HepG2 (cell line): Measurements from ENCODE around the gene PGA5. TPM values are rescaled to one million over a fixed set of nuclear protein-coding genes. Genes with fewer than 3 reads are reported as not detected.

ENCODE experiments used
- HNRNPH1 ChIP-seq: fragments of 200-400 bp; formaldehyde crosslinking; optimal IDR thresholded peaks from 2 replicates; pipeline ENCODE3; 2017; ENCODE audit warnings: mild to moderate bottlenecking, low read depth, low read length
- KAT8 ChIP-seq: IDR thresholded peaks from 2 replicates; pipeline ENCODE4 v1.6.1; 2016; ENCODE audit warnings: missing genetic modification reagents, missing compliant biosample characterization
- MED1 ChIP-seq: sonication (generic); formaldehyde crosslinking; IDR thresholded peaks from 2 replicates; pipeline ENCODE4 v1.4.0; 2020; ENCODE audit warnings: missing genetic modification reagents
- RELA ChIP-seq: sonication (generic); formaldehyde crosslinking; IDR thresholded peaks from 2 replicates; pipeline ENCODE4 v1.4.0; 2020; ENCODE audit warnings: missing genetic modification reagents
- RFX1 ChIP-seq: fragments of 450-650 bp; IDR thresholded peaks from 2 replicates; pipeline ENCODE4 v1.6.1; 2017
- TCF12 ChIP-seq, 2 experiments: fragments of 450-650 bp in 1 of 2; sonication (generic) in 1 of 2; formaldehyde crosslinking in 1 of 2; IDR thresholded peaks; 2 replicates each; pipeline versions ENCODE4 v1.6.1 to v1.8.0; 2017 to 2022; ENCODE audit warnings: antibody characterized with exemption in 1 of 2, mild to moderate bottlenecking in 1 of 2, missing genetic modification reagents in 1 of 2, moderate library complexity in 1 of 2
- ZNF20 ChIP-seq: sonication (generic); formaldehyde crosslinking; IDR thresholded peaks from 2 replicates; pipeline ENCODE4 v1.4.0; 2020; ENCODE audit warnings: mild to moderate bottlenecking, moderate library complexity, missing genetic modification reagents
- ZNF234 ChIP-seq: sonication (generic); formaldehyde crosslinking; conservative IDR thresholded peaks from 2 replicates; pipeline ENCODE4 v1.5.1; 2020; ENCODE audit warnings: mild to moderate bottlenecking, missing genetic modification reagents
- ZNF33B ChIP-seq: sonication (generic); formaldehyde crosslinking; IDR thresholded peaks from 2 replicates; pipeline ENCODE4 v1.5.1; 2020; ENCODE audit warnings: mild to moderate bottlenecking, missing genetic modification reagents
- ZNF564 ChIP-seq: sonication (generic); formaldehyde crosslinking; IDR thresholded peaks from 2 replicates; pipeline ENCODE4 v1.8.1; 2023; ENCODE audit warnings: mild to moderate bottlenecking, missing genetic modification reagents
- ZNF713 ChIP-seq: sonication (generic); formaldehyde crosslinking; IDR thresholded peaks from 2 replicates; pipeline ENCODE4 v1.4.0; 2020; ENCODE audit warnings: mild to moderate bottlenecking, missing genetic modification reagents
- polyA plus RNA-seq, 8 experiments: library from polyadenylated mRNA; depleted of rRNA in 3 of 8; stranded (reverse) in 7 of 8; unstranded in 1 of 8; fragments of >200 nt; fragmentation: Illumina TruSeq in 4 of 8; extraction: Trizol in 4 of 8; gene quantifications; 2 replicates each; pipeline versions ENCODE4 v1.2.1 to v1.2.3, GENCODE V29; 2011 to 2016; ENCODE audit warnings: low read depth in 4 of 8, missing spikeins in 1 of 8, mixed read lengths in 1 of 8; ENCODE audit not compliant: insufficient read depth in 1 of 8
- total RNA-seq, 5 experiments: library from RNA; depleted of rRNA; stranded (reverse); fragments of >200 nt; fragmentation: Illumina TruSeq; extraction: Trizol; gene quantifications; 2 replicates each; pipeline ENCODE4 v1.2.3, GENCODE V29; 2016; ENCODE audit warnings: low read depth in 1 of 5
- TF ChIP-seq, protein P1 (sequence below): sonication (generic); formaldehyde crosslinking; IDR thresholded peaks from 2 replicates; pipeline ENCODE4 v1.8.1; 2022; ENCODE audit warnings: low read depth, mild to moderate bottlenecking, missing genetic modification reagents
- TF ChIP-seq, protein P2 (sequence below): IDR thresholded peaks from 2 replicates; pipeline ENCODE4 v1.6.1; 2016; ENCODE audit warnings: low read depth
- TF ChIP-seq, protein P3 (sequence below): fragments of 450-650 bp; IDR thresholded peaks from 2 replicates; pipeline ENCODE4 v1.6.1; 2016
- TF ChIP-seq, protein P4 (sequence below): sonication (generic); formaldehyde crosslinking; IDR thresholded peaks from 2 replicates; pipeline ENCODE4 v1.5.0; 2020; ENCODE audit warnings: missing genetic modification reagents
- TF ChIP-seq, protein P5 (sequence below): sonication (generic); formaldehyde crosslinking; IDR thresholded peaks from 2 replicates; pipeline ENCODE4 v1.4.0; 2020; ENCODE audit warnings: missing genetic modification reagents
- TF ChIP-seq, protein P6 (sequence below): sonication (generic); formaldehyde crosslinking; IDR thresholded peaks from 2 replicates; pipeline ENCODE4 v1.5.0; 2020; ENCODE audit warnings: mild to moderate bottlenecking, missing genetic modification reagents, borderline replicate concordance

The PGA5 gene
- total and polyA plus RNA-seq, 2 of the 13 experiments (the other 11 are each of a cell fraction or from before 2014, with no cell fraction given): not detected

DNA sequence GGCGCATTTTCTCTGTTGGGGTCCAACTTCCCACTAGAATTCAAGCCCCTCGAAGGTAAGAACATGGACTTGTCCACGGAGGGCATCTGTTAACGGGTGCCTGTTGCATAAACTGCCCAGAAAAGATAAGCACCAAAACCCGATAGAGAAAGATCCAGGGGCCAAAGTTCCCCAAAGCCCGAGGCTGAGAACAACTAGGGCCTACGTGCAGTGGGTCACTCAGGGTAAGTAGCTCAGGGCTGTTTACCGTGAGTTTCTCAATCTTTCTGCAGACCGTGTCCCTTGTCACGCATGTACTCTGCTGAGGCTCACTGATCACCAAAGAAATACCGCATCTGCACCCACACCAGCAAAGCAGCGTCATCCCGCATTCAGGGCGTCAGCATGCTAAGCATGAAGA, 24.4 kb downstream of the PGA5 start (continued):
- no peak for TF ChIP-seq ZNF234 (CRISPR knock-in tag)
- no peak for TF ChIP-seq ZNF564 (CRISPR knock-in tag)
- peak; percentile 92 for TF ChIP-seq MED1 (CRISPR knock-in tag)
- TF ChIP-seq, protein P1, sequence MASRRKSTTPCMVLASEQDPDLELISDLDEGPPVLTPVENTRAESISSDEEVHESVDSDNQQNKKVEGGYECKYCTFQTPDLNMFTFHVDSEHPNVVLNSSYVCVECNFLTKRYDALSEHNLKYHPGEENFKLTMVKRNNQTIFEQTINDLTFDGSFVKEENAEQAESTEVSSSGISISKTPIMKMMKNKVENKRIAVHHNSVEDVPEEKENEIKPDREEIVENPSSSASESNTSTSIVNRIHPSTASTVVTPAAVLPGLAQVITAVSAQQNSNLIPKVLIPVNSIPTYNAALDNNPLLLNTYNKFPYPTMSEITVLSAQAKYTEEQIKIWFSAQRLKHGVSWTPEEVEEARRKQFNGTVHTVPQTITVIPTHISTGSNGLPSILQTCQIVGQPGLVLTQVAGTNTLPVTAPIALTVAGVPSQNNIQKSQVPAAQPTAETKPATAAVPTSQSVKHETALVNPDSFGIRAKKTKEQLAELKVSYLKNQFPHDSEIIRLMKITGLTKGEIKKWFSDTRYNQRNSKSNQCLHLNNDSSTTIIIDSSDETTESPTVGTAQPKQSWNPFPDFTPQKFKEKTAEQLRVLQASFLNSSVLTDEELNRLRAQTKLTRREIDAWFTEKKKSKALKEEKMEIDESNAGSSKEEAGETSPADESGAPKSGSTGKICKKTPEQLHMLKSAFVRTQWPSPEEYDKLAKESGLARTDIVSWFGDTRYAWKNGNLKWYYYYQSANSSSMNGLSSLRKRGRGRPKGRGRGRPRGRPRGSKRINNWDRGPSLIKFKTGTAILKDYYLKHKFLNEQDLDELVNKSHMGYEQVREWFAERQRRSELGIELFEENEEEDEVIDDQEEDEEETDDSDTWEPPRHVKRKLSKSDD (CRISPR knock-in tag): 0 out of 2 replicates have a peak, but pooled peaks have one; percentile 23
- TF ChIP-seq, protein P2, sequence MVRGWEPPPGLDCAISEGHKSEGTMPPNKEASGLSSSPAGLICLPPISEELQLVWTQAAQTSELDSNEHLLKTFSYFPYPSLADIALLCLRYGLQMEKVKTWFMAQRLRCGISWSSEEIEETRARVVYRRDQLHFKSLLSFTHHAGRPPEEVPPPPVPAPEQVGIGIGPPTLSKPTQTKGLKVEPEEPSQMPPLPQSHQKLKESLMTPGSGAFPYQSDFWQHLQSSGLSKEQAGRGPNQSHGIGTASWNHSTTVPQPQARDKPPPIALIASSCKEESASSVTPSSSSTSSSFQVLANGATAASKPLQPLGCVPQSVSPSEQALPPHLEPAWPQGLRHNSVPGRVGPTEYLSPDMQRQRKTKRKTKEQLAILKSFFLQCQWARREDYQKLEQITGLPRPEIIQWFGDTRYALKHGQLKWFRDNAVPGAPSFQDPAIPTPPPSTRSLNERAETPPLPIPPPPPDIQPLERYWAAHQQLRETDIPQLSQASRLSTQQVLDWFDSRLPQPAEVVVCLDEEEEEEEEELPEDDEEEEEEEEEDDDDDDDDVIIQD (CRISPR knock-in tag): no peak
- TF ChIP-seq RFX1: no peak
- no peak for TF ChIP-seq HNRNPH1
- TF ChIP-seq, protein P3, sequence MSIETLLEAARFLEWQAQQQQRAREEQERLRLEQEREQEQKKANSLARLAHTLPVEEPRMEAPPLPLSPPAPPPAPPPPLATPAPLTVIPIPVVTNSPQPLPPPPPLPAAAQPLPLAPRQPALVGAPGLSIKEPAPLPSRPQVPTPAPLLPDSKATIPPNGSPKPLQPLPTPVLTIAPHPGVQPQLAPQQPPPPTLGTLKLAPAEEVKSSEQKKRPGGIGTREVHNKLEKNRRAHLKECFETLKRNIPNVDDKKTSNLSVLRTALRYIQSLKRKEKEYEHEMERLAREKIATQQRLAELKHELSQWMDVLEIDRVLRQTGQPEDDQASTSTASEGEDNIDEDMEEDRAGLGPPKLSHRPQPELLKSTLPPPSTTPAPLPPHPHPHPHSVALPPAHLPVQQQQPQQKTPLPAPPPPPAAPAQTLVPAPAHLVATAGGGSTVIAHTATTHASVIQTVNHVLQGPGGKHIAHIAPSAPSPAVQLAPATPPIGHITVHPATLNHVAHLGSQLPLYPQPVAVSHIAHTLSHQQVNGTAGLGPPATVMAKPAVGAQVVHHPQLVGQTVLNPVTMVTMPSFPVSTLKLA: no peak
- TF ChIP-seq, protein P4, sequence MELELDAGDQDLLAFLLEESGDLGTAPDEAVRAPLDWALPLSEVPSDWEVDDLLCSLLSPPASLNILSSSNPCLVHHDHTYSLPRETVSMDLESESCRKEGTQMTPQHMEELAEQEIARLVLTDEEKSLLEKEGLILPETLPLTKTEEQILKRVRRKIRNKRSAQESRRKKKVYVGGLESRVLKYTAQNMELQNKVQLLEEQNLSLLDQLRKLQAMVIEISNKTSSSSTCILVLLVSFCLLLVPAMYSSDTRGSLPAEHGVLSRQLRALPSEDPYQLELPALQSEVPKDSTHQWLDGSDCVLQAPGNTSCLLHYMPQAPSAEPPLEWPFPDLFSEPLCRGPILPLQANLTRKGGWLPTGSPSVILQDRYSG (CRISPR knock-in tag): no peak
- TF ChIP-seq TCF12 (IDR thresholded peaks at IDR 0.05): no peak
- no peak; the same call in 1 of the 2 replicates for TF ChIP-seq TCF12 (CRISPR knock-in tag; IDR thresholded peaks at IDR 0.05)
- no peak for TF ChIP-seq ZNF33B (CRISPR knock-in tag)
- TF ChIP-seq, protein P5, sequence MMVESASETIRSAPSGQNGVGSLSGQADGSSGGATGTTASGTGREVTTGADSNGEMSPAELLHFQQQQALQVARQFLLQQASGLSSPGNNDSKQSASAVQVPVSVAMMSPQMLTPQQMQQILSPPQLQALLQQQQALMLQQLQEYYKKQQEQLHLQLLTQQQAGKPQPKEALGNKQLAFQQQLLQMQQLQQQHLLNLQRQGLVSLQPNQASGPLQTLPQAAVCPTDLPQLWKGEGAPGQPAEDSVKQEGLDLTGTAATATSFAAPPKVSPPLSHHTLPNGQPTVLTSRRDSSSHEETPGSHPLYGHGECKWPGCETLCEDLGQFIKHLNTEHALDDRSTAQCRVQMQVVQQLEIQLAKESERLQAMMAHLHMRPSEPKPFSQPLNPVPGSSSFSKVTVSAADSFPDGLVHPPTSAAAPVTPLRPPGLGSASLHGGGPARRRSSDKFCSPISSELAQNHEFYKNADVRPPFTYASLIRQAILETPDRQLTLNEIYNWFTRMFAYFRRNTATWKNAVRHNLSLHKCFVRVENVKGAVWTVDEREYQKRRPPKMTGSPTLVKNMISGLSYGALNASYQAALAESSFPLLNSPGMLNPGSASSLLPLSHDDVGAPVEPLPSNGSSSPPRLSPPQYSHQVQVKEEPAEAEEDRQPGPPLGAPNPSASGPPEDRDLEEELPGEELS (CRISPR knock-in tag): peak; percentile 30; the same call in 1 of the 2 replicates
- no peak for TF ChIP-seq ZNF713 (CRISPR knock-in tag)
- TF ChIP-seq KAT8: no peak
- TF ChIP-seq ZNF20 (CRISPR knock-in tag): no peak
- TF ChIP-seq RELA (CRISPR knock-in tag): no peak
- TF ChIP-seq, protein P6, sequence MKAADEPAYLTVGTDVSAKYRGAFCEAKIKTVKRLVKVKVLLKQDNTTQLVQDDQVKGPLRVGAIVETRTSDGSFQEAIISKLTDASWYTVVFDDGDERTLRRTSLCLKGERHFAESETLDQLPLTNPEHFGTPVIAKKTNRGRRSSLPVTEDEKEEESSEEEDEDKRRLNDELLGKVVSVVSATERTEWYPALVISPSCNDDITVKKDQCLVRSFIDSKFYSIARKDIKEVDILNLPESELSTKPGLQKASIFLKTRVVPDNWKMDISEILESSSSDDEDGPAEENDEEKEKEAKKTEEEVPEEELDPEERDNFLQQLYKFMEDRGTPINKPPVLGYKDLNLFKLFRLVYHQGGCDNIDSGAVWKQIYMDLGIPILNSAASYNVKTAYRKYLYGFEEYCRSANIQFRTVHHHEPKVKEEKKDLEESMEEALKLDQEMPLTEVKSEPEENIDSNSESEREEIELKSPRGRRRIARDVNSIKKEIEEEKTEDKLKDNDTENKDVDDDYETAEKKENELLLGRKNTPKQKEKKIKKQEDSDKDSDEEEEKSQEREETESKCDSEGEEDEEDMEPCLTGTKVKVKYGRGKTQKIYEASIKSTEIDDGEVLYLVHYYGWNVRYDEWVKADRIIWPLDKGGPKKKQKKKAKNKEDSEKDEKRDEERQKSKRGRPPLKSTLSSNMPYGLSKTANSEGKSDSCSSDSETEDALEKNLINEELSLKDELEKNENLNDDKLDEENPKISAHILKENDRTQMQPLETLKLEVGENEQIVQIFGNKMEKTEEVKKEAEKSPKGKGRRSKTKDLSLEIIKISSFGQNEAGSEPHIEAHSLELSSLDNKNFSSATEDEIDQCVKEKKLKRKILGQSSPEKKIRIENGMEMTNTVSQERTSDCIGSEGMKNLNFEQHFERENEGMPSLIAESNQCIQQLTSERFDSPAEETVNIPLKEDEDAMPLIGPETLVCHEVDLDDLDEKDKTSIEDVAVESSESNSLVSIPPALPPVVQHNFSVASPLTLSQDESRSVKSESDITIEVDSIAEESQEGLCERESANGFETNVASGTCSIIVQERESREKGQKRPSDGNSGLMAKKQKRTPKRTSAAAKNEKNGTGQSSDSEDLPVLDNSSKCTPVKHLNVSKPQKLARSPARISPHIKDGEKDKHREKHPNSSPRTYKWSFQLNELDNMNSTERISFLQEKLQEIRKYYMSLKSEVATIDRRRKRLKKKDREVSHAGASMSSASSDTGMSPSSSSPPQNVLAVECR (CRISPR knock-in tag): peak; percentile 43; the same call in 1 of the 2 replicates
